Stimulated activated CD4-positive, alpha-beta T cell treated with anti-CD3 and anti-CD28 coated beads, TNF-alpha, amount 100 ng/mL, for 1 hour (primary cell): ENCODE results near the gene SPRR2D.
"Not testable (repeated sequence)": the region's sequence is repeated elsewhere in the genome, so short reads cannot be mapped to it uniquely, and the experiment has no call there.

Experiments
- DNase-seq, 3 donors: peaks; one replicate each; pipeline ENCODE4 v3.0.0-alpha.2; 2020; ENCODE audit warnings: low read depth in 3 of 3, low spot score in 1 of 3

Gene SPRR2D

GRCh38 chr1:153021829-153022228 is 19.1 kb downstream of the SPRR2D start:
- DNase-seq = not testable (repeated sequence)

- DNase-seq = not testable (repeated sequence)
Measured at GRCh38 chr1:153011235-153011758, 29.6 kb downstream of the SPRR2D start.

- no peak for DNase-seq
Measured at GRCh38 chr1:153001382-153001781, 39.5 kb downstream of the SPRR2D start, which contains the start of gene SPRR3. Gene SPRR3, plus strand, starts transcription at chr1:153001749. Its CDS starts 1,272 bp downstream, at chr1:153003021.

- DNase-seq = no peak
Measured at GRCh38 chr1:153000294-153000693, 40.6 kb downstream of the SPRR2D start.

GRCh38 chr1:152999818-153000217 is 41.1 kb downstream of the SPRR2D start:
- no peak for DNase-seq

- DNase-seq = no peak
Measured at GRCh38 chr1:152998476-152998875, 42.4 kb downstream of the SPRR2D start.

GRCh38 chr1:152997901-152998300 is 43.0 kb downstream of the SPRR2D start:
- no peak for DNase-seq

- DNase-seq = no peak
Measured at GRCh38 chr1:152996633-152997400, 44.1 kb downstream of the SPRR2D start.

- no peak for DNase-seq
Measured at GRCh38 chr1:152995842-152996241, 45.1 kb downstream of the SPRR2D start.

- no peak for DNase-seq
Measured at GRCh38 chr1:152993186-152993585, 47.7 kb downstream of the SPRR2D start.
